ENCODE data around the gene TIMP4. TPM values are rescaled to one million over a fixed set of nuclear protein-coding genes. Genes with fewer than 3 reads are reported as not detected.

Gene TIMP4
- total RNA-seq, 1 experiment from 2014 or later, result 15.5 TPM

GRCh38 chr3:12138044-12138443 is 20.7 kb downstream of the TIMP4 start:
- intact Hi-C loops (cut with micrococcal nuclease; ENCODE audit: unreplicated experiment), result loop anchor here (1.0 to 10.0 kb wide), 6 partner anchors 38 to 761 kb away; partner anchors contain the start of gene RPL32
- Histone ChIP-seq H3K27ac (no peak overlapping the region), H3K4me2 (no peak overlapping the region), H3K27me3 (ENCODE audit: insufficient read depth, low read depth) (no peaks in the 10 kb centered on the region), H3K36me3 (ENCODE audit: low read depth) (no peaks in the 10 kb centered on the region), H3K4me1 (replicated peaks; ENCODE audit: insufficient read depth) (peaks cover 14% of the 10 kb centered on the region), H4K20me1 (ENCODE audit: insufficient read depth) (no peaks in the 10 kb centered on the region), H3K9me2 (ENCODE audit: insufficient read depth) (no peaks in the 10 kb centered on the region), H2AFZ (0 out of 2 replicates have a peak overlapping the region, but pooled peaks have one; percentile 20), H3F3A (ENCODE audit: insufficient read depth, low read depth) (no peaks in the 10 kb centered on the region), H3K4me3 (no peak overlapping the region), H3K79me2 (ENCODE audit: low read depth) (no peaks in the 10 kb centered on the region), H3K9me3 (ENCODE audit: insufficient read depth, low read depth) (no peaks in the 10 kb centered on the region)
- BruUV-seq (replicated peaks), result no TSS peak
- ChIA-PET CTCF (interaction anchor here (0.5 to 2.3 kb wide), 7 partner anchors 38 to 470 kb away, joined by 3 to 8 read pairs (median 5); no protein-coding TSS in a partner anchor), POLR2A (ENCODE audit: unreplicated experiment) (interaction anchor here (0.6 to 1.0 kb wide), 2 partner anchors 347 to 408 kb away, joined by 3 read pairs; partner anchors contain the start of gene TSEN2)
- peak; percentile 49 to 55 for DNase-seq
- TF ChIP-seq CTCF (conservative IDR thresholded peaks at IDR 0.05) (peak; percentile 63), EZH2 (IDR thresholded peaks at IDR 0.05; ENCODE audit: low read depth) (no peak)

- H3K9me2 ChIP-seq (ENCODE audit: insufficient read depth), result no peaks in the 10 kb centered on the region
- H4K20me1 ChIP-seq (ENCODE audit: insufficient read depth), result no peaks in the 10 kb centered on the region
- no peaks in the 10 kb centered on the region for H3F3A ChIP-seq (ENCODE audit: insufficient read depth, low read depth)
- CTCF ChIA-PET, result interaction anchor here (0.6 to 2.3 kb wide), 4 partner anchors 39 to 479 kb away, joined by 4 to 9 read pairs (median 6); partner anchors contain the start of gene PPARG
- H3K27ac ChIP-seq, result no peak overlapping the region
- no peak overlapping the region for H2AFZ ChIP-seq
- H3K4me3 ChIP-seq, result no peak overlapping the region
- H3K4me2 ChIP-seq, result no peak overlapping the region
- peaks cover 14% of the 10 kb centered on the region for H3K4me1 ChIP-seq (replicated peaks; ENCODE audit: insufficient read depth)
- TF ChIP-seq CTCF (conservative IDR thresholded peaks at IDR 0.05), result no peak
- TF ChIP-seq EZH2 (IDR thresholded peaks at IDR 0.05; ENCODE audit: low read depth), result no peak
- DNase-seq, result no peak
- no peaks in the 10 kb centered on the region for H3K27me3 ChIP-seq (ENCODE audit: insufficient read depth, low read depth)
- no peaks in the 10 kb centered on the region for H3K79me2 ChIP-seq (ENCODE audit: low read depth)
- no peaks in the 10 kb centered on the region for H3K9me3 ChIP-seq (ENCODE audit: insufficient read depth, low read depth)
- intact Hi-C loops (cut with micrococcal nuclease; ENCODE audit: unreplicated experiment), result loop anchor here (5.0 to 10.0 kb wide), 5 partner anchors 56 to 759 kb away; partner anchors contain the start of gene RPL32
- POLR2A ChIA-PET (ENCODE audit: unreplicated experiment), result no interaction called here
- BruUV-seq (replicated peaks), result no TSS peak
- no peaks in the 10 kb centered on the region for H3K36me3 ChIP-seq (ENCODE audit: low read depth)
Observed at GRCh38 chr3:12136371-12136770, 22.3 kb downstream of the TIMP4 start.

- Histone ChIP-seq H3K4me3 (no peak overlapping the region), H3K27me3 (ENCODE audit: insufficient read depth, low read depth) (no peaks in the 10 kb centered on the region), H3K9me2 (ENCODE audit: insufficient read depth) (no peaks in the 10 kb centered on the region), H3K36me3 (ENCODE audit: low read depth) (no peaks in the 10 kb centered on the region), H3F3A (ENCODE audit: insufficient read depth, low read depth) (no peaks in the 10 kb centered on the region), H4K20me1 (ENCODE audit: insufficient read depth) (no peaks in the 10 kb centered on the region), H2AFZ (no peak overlapping the region), H3K4me1 (replicated peaks; ENCODE audit: insufficient read depth) (peaks cover 14% of the 10 kb centered on the region), H3K27ac (no peak overlapping the region), H3K79me2 (ENCODE audit: low read depth) (no peaks in the 10 kb centered on the region), H3K9me3 (ENCODE audit: insufficient read depth, low read depth) (no peaks in the 10 kb centered on the region), H3K4me2 (no peak overlapping the region)
- TF ChIP-seq CTCF (conservative IDR thresholded peaks at IDR 0.05) (peak; percentile 96), EZH2 (IDR thresholded peaks at IDR 0.05; ENCODE audit: low read depth) (no peak)
- intact Hi-C loops (cut with micrococcal nuclease; ENCODE audit: unreplicated experiment), result loop anchor here (1.0 to 10.0 kb wide), 9 partner anchors 57 to 758 kb away; partner anchors contain the start of gene RPL32
- POLR2A ChIA-PET (ENCODE audit: unreplicated experiment), result interaction anchor here (0.5 to 0.6 kb wide), 4 partner anchors 152 to 1637 kb away, joined by 4 to 5 read pairs (median 4); no protein-coding TSS in a partner anchor
- CTCF ChIA-PET, result interaction anchor here (0.5 to 1.3 kb wide), 8 partner anchors 40 to 756 kb away, joined by 3 to 10 read pairs (median 4); no protein-coding TSS in a partner anchor
- peak; percentile 54 to 72 for DNase-seq
- no TSS peak for BruUV-seq (replicated peaks)
Observed at GRCh38 chr3:12135029-12135657, 23.6 kb downstream of the TIMP4 start.
